GM08714 (cell line): ENCODE measurements around the gene MAGEA6.
"Not testable (repeated sequence)": the region's sequence is repeated elsewhere in the genome, so short reads cannot be mapped to it uniquely, and the experiment has no call there.

ENCODE experiments used
- H3K4me3 ChIP-seq: fragments of 200-500 bp; sonication (Bioruptor generic); 2 replicates; pipeline ENCODE4 v1.5.1; 2014; ENCODE audit warnings: mild to moderate bottlenecking, low read length, inconsistent platforms
- ZNF274 ChIP-seq: IDR thresholded peaks from 2 replicates; pipeline ENCODE4 v1.6.1; 2012; ENCODE audit warnings: mild to moderate bottlenecking, low read depth, low read length

The MAGEA6 gene

GRCh38 chrX:152738560-152738959 lies 30.9 kb downstream of the MAGEA6 start:
- no peak for TF ChIP-seq ZNF274
- no peak overlapping the region for H3K4me3 ChIP-seq

DNA sequence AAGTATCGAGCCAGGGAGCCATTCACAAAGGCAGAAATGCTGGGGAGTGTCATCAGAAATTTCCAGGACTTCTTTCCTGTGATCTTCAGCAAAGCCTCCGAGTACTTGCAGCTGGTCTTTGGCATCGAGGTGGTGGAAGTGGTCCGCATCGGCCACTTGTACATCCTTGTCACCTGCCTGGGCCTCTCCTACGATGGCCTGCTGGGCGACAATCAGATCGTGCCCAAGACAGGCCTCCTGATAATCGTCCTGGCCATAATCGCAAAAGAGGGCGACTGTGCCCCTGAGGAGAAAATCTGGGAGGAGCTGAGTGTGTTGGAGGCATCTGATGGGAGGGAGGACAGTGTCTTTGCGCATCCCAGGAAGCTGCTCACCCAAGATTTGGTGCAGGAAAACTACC lies 33.0 kb downstream of the MAGEA6 start:
- not testable (repeated sequence) for H3K4me3 ChIP-seq

GRCh38 chrX:152735860-152736511 lies 33.5 kb downstream of the MAGEA6 start:
- no peak for TF ChIP-seq ZNF274
- H3K4me3 ChIP-seq: no peak overlapping the region

- H3K4me3 ChIP-seq: no peak overlapping the region
- TF ChIP-seq ZNF274: no peak
These were observed 34.4 kb downstream of the MAGEA6 start for GRCh38 chrX:152735101-152735500.

- not testable (repeated sequence) for H3K4me3 ChIP-seq
These were observed 35.2 kb downstream of the MAGEA6 start for GRCh38 chrX:152734143-152734858.

DNA sequence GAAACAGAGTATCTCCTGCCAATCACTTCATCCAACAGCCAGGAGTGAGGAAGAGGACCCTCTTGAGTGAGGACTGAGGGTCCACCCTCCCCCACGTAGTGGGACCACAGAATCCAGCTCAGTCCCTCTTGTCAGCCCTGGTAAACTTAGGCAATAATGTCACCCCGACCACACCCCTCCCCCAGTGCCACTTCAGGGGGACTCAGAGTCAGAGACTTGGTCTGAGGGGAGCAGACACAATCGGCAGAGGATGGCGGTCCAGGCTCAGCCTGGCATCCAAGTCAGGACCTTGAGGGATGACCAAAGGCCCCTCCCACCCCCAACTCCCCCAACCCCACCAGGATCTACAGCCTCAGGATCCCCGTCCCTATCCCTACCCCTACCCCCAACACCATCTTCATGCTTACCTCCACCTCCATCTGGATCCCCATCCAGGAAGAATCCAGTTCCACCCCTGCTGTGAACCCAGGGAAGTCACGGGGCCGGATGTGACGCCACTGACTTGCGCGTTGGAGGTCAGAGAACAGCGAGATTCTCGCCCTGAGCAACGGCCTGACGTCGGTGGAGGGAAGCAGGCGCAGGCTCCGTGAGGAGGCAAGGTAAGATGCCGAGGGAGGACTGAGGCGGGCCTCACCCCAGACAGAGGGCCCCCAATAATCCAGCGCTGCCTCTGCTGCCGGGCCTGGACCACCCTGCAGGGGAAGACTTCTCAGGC lies 36.1 kb downstream of the MAGEA6 start, which contains the start of the genes CSAG1 and MAGEA12:
Gene CSAG1 (minus strand): TSS at position 461 of the 715 bp plus-strand sequence. CDS start 1,261 bp downstream, outside the sequence.
Gene MAGEA12 (plus strand): TSS at position 497 of the 715 bp plus-strand sequence. CDS start 2,405 bp downstream, outside the sequence.
- no peak for TF ChIP-seq ZNF274
- H3K4me3 ChIP-seq: no peak within 1 kb of the TSS

GRCh38 chrX:152725409-152725808 lies 44.1 kb downstream of the MAGEA6 start:
- TF ChIP-seq ZNF274: no peak
- no peak overlapping the region for H3K4me3 ChIP-seq
